ENCODE data around the gene RPLP2.

Gene RPLP2

DNA sequence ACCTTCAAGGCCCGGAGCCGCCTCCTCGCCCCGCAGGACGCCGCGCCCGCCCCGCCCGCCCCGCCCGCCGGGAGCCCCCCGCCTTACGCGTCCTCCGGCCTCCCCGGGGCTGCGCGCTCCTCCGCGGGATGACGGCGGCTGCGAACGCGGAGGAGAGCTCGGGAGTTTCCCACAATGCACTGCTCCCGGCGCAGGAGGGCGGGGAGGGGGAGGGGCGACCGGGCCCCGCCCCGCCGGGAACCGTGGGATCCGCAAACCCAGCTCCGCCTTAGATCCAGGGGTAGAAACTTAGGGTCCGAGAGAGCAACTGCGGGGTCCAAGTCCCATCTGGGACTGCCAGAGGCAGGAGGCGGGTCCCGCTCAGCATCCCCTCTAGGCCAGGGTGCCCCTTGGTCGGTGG lies 19.8 kb upstream of the RPLP2 start, which contains the start of gene CEND1:
CEND1 (minus strand) TSS at position 148 of the 400 bp plus-strand sequence. CDS start 1,514 bp downstream, outside the sequence.
- Histone ChIP-seq H3K4me3 (ENCODE audit: insufficient read length, low read depth) (no peak within 1 kb of the TSS), H3K4me1 (ENCODE audit: insufficient read depth, insufficient read length) (peaks cover 47% of the 10 kb centered on the region), H3K9ac (ENCODE audit: insufficient read length, low read depth) (peak within 1 kb of the TSS; percentile 76), H3K27me3 (ENCODE audit: insufficient read depth, insufficient read length) (no peaks in the 10 kb centered on the region), H3K9me3 (ENCODE audit: insufficient read depth, low read length) (no peaks in the 10 kb centered on the region), H3K36me3 (ENCODE audit: insufficient read depth, insufficient read length, low read length) (peaks cover 51% of the 10 kb centered on the region)
- no peak for TF ChIP-seq ZNF274 (IDR thresholded peaks at IDR 0.05; ENCODE audit: low read depth, low read length)
- TF ChIP-seq YY1 (IDR thresholded peaks at IDR 0.05; ENCODE audit: insufficient read depth, insufficient read length), result no peak
- no peak for TF ChIP-seq SUZ12 (IDR thresholded peaks at IDR 0.05; ENCODE audit: extremely low read depth, insufficient read depth, insufficient read length)
- DNase-seq (ENCODE audit: low read depth, low spot score), result no peak

DNA sequence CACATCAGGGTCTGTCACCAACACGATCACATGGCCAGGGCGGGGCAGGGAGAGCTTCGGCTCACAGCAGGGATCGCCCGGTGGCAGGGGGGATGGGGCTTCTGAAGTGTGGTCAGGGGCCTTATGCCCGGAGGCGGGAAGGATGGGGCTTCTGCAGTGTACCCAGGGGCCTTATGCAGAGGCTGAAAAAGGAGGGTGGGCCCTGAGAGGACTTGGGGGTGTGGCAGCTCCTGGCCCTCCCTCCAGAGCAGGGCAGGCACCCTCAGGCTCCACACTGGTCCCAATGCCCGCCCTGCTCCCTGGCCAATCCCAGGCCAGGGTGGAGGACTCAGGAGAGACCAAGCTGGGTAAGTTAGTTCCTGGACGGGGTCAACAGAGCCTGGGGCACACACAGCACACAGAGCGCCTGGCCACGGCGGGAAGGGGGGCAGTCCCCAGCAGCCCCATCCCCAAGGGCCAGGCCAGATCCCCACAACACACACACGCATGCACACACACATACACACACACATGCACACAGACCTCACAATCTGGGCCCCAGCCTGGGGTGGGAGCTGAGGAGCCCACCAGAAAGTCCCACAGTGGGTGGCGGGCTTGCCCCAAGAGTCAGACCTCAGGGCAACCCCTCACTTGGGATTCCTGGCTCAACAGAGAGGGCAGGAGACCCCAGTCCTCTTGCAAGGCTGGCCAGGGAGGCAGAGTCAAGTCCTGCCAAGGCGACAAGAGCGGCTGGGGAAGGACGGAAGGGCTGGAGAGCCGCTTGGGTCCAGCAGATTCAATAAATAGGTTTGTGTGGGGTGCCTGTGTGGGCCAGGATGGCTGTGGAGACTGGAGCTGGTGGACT lies 18.8 kb upstream of the RPLP2 start:
- H3K36me3 ChIP-seq (ENCODE audit: insufficient read depth, insufficient read length, low read length), result peaks cover 48% of the 10 kb centered on the region
- DNase-seq (ENCODE audit: low read depth, low spot score), result no peak
- TF ChIP-seq YY1 (IDR thresholded peaks at IDR 0.05; ENCODE audit: insufficient read depth, insufficient read length) (no peak), ZNF274 (IDR thresholded peaks at IDR 0.05; ENCODE audit: low read depth, low read length) (no peak), SUZ12 (IDR thresholded peaks at IDR 0.05; ENCODE audit: extremely low read depth, insufficient read depth, insufficient read length) (no peak)
- H3K9me3 ChIP-seq (ENCODE audit: insufficient read depth, low read length), result no peaks in the 10 kb centered on the region
- no peaks in the 10 kb centered on the region for H3K27me3 ChIP-seq (ENCODE audit: insufficient read depth, insufficient read length)
- no peak overlapping the region for H3K4me3 ChIP-seq (ENCODE audit: insufficient read length, low read depth)
- H3K9ac ChIP-seq (ENCODE audit: insufficient read length, low read depth), result peak overlapping the region; percentile 76
- H3K4me1 ChIP-seq (ENCODE audit: insufficient read depth, insufficient read length), result peaks cover 56% of the 10 kb centered on the region

DNA sequence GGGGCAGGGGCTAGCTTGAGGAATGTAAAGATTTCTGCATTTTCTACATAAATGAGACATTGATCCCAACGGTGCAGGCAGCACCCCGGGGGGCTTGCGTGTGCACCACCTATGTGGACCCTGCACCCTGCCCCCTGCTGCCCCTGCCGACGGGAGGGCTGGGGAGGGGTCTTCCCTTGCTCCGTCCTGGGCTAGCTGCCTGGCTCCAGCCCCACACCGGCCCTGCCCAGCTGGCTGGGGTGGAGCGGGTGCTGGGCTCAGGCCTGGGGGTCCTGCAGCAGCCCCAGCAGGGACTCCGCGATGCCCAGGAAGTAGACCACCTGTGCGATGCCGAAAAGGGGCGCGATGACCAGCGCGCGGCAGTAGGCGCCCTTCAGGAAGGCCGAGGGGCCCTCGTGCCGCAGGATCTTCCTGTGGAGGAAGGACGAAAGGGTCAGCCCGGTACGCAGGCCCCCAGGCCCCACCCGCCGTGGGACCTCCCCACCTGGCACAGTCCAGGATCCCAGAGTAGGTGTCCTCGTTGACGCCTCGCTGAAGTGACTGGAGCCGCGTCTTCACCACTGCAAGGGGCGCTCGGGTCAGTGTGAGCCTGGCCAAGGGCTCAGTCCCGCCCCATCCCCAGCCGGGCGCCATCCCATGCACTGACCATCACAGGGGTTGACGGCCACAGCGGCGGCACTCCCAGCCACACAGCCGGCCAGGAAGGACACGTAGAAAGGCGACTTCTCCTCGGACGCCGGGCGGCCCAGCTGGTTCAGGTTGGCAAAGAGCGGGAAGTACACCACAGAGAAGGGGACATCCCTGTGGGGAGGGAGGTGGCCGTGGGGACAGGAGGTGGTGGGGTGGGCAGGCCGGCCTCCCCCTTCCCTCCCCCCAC lies 17.9 kb upstream of the RPLP2 start:
- peaks cover 59% of the 10 kb centered on the region for H3K4me1 ChIP-seq (ENCODE audit: insufficient read depth, insufficient read length)
- H3K27me3 ChIP-seq (ENCODE audit: insufficient read depth, insufficient read length), result no peaks in the 10 kb centered on the region

DNA sequence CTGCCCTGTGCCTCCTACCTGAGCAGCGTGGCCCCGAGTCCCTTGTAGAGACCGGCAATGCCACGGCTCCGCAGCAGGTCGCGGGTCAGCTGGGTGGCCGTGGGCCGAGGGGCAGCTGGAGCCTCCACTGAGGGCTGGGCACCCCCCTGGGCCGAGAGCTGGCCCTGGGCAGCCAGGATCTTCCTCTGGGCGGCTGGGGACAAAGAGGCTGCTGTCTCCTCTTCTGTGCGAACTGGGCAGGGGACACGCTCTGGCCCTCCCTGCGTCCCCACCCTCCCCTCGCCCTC lies 17.3 kb upstream of the RPLP2 start:
- Histone ChIP-seq H3K4me1 (ENCODE audit: insufficient read depth, insufficient read length) (peaks cover 58% of the 10 kb centered on the region), H3K9me3 (ENCODE audit: insufficient read depth, low read length) (no peaks in the 10 kb centered on the region), H3K27me3 (ENCODE audit: insufficient read depth, insufficient read length) (no peaks in the 10 kb centered on the region), H3K9ac (ENCODE audit: insufficient read length, low read depth) (no peak overlapping the region), H3K36me3 (ENCODE audit: insufficient read depth, insufficient read length, low read length) (peaks cover 39% of the 10 kb centered on the region), H3K4me3 (ENCODE audit: insufficient read length, low read depth) (no peak overlapping the region)
- DNase-seq (ENCODE audit: low read depth, low spot score), result no peak
- TF ChIP-seq YY1 (IDR thresholded peaks at IDR 0.05; ENCODE audit: insufficient read depth, insufficient read length) (no peak), ZNF274 (IDR thresholded peaks at IDR 0.05; ENCODE audit: low read depth, low read length) (no peak), SUZ12 (IDR thresholded peaks at IDR 0.05; ENCODE audit: extremely low read depth, insufficient read depth, insufficient read length) (no peak)

More for the DNA sequence above, 17.9 kb upstream of the RPLP2 start:
- Histone ChIP-seq H3K9ac (ENCODE audit: insufficient read length, low read depth) (no peak overlapping the region), H3K4me3 (ENCODE audit: insufficient read length, low read depth) (no peak overlapping the region), H3K9me3 (ENCODE audit: insufficient read depth, low read length) (no peaks in the 10 kb centered on the region), H3K36me3 (ENCODE audit: insufficient read depth, insufficient read length, low read length) (peaks cover 42% of the 10 kb centered on the region)
- no peak for TF ChIP-seq SUZ12 (IDR thresholded peaks at IDR 0.05; ENCODE audit: extremely low read depth, insufficient read depth, insufficient read length)
- no peak for TF ChIP-seq YY1 (IDR thresholded peaks at IDR 0.05; ENCODE audit: insufficient read depth, insufficient read length)
- TF ChIP-seq ZNF274 (IDR thresholded peaks at IDR 0.05; ENCODE audit: low read depth, low read length), result no peak
- no peak for DNase-seq (ENCODE audit: low read depth, low spot score)

DNA sequence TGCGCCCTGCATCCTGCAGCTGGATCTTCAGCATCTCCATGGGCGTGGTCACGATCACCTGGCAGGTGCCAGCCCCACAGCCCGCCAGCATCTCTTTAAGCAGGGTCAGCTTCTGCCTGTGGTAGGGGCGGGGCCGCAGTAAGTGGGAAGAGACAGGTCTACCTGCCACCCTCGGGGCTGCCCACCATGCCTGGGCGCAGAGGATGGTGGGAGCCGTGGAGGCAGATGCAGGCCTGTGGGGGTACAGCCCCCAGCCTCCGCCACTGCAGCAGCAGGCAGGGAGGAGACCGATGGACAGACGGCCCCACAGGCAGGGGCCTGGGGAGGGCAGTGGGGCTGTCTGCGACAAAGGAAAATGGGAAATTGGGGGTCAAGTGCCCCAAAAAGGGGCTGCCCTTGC lies 16.9 kb upstream of the RPLP2 start:
- DNase-seq (ENCODE audit: low read depth, low spot score), result no peak
- H3K4me3 ChIP-seq (ENCODE audit: insufficient read length, low read depth), result no peak overlapping the region
- H3K4me1 ChIP-seq (ENCODE audit: insufficient read depth, insufficient read length), result peaks cover 54% of the 10 kb centered on the region
- H3K9ac ChIP-seq (ENCODE audit: insufficient read length, low read depth), result no peak overlapping the region
- TF ChIP-seq YY1 (IDR thresholded peaks at IDR 0.05; ENCODE audit: insufficient read depth, insufficient read length) (no peak), SUZ12 (IDR thresholded peaks at IDR 0.05; ENCODE audit: extremely low read depth, insufficient read depth, insufficient read length) (no peak), ZNF274 (IDR thresholded peaks at IDR 0.05; ENCODE audit: low read depth, low read length) (no peak)
- no peaks in the 10 kb centered on the region for H3K27me3 ChIP-seq (ENCODE audit: insufficient read depth, insufficient read length)
- no peaks in the 10 kb centered on the region for H3K9me3 ChIP-seq (ENCODE audit: insufficient read depth, low read length)
- peaks cover 39% of the 10 kb centered on the region for H3K36me3 ChIP-seq (ENCODE audit: insufficient read depth, insufficient read length, low read length)

DNA sequence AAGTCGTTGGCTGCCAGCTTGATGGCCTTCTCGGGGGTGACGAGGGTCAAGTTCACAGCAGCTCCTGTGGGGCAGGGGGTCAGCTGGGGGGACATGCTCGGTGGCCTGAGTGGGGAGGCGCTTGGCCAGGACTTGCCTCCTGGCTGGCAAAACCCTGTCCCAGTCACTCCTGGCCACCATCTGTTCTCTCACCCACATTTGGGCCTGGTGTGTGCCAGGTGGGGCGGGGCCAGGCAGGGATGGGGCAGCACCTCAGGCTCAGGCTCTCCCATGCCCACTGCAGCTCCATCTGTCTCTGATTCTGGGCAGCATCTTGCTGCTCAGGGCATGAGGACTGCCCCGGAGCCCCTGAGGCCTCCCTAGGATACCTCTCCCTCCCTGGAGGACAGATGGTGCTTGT lies 16.2 kb upstream of the RPLP2 start:
- no peaks in the 10 kb centered on the region for H3K27me3 ChIP-seq (ENCODE audit: insufficient read depth, insufficient read length)
- H3K9me3 ChIP-seq (ENCODE audit: insufficient read depth, low read length), result no peaks in the 10 kb centered on the region
- no peak for DNase-seq (ENCODE audit: low read depth, low spot score)
- no peak overlapping the region for H3K4me3 ChIP-seq (ENCODE audit: insufficient read length, low read depth)
- no peak for TF ChIP-seq YY1 (IDR thresholded peaks at IDR 0.05; ENCODE audit: insufficient read depth, insufficient read length)
- no peak for TF ChIP-seq SUZ12 (IDR thresholded peaks at IDR 0.05; ENCODE audit: extremely low read depth, insufficient read depth, insufficient read length)
- TF ChIP-seq ZNF274 (IDR thresholded peaks at IDR 0.05; ENCODE audit: low read depth, low read length), result no peak
- peak overlapping the region; percentile 15 for H3K9ac ChIP-seq (ENCODE audit: insufficient read length, low read depth)
- H3K4me1 ChIP-seq (ENCODE audit: insufficient read depth, insufficient read length), result peaks cover 53% of the 10 kb centered on the region
- peaks cover 39% of the 10 kb centered on the region for H3K36me3 ChIP-seq (ENCODE audit: insufficient read depth, insufficient read length, low read length)

Measured in NT2/D1 (cell line).